Neural cell (in vitro differentiated cells): Measurements from ENCODE around the gene DAZL. TPM values are rescaled to one million over a fixed set of nuclear protein-coding genes. Genes with fewer than 3 reads are reported as not detected.

Experiments used
- H2AFZ ChIP-seq: fragments of 200-600, 300-800 bp; sonication (generic), shearing (Covaris generic); 2 replicates; pipeline ENCODE4 v1.6.0; 2014; ENCODE audit warnings: low read depth, mild to moderate bottlenecking, antibody characterized with exemption, low read length, moderate library complexity
- H3F3A ChIP-seq: fragments of 200-600 bp; shearing (Covaris generic); 2 replicates; pipeline ENCODE4 v1.6.1; 2016; ENCODE audit warnings: mild to moderate bottlenecking, moderate library complexity, mixed read lengths, antibody characterized with exemption, low read length; ENCODE audit not compliant: insufficient read depth, poor library complexity, severe bottlenecking
- H3K27ac ChIP-seq: fragments of 200-600, 300-800 bp; sonication (generic), shearing (Covaris generic); 2 replicates; pipeline ENCODE4 v1.5.1; 2014; ENCODE audit warnings: mild to moderate bottlenecking, low read length, moderate library complexity
- H3K27me3 ChIP-seq: fragments of 300-800, 200-600 bp; sonication (generic), shearing (Covaris generic); 2 replicates; pipeline ENCODE4 v1.6.0; 2014; ENCODE audit warnings: mild to moderate bottlenecking, low read depth, low read length, moderate library complexity; ENCODE audit not compliant: insufficient read depth
- H3K36me3 ChIP-seq: fragments of 300-800, 200-600 bp; sonication (generic), shearing (Covaris generic); 2 replicates; pipeline ENCODE4 v1.5.1; 2014; ENCODE audit warnings: mild to moderate bottlenecking, antibody characterized with exemption, low read length, moderate library complexity; ENCODE audit not compliant: insufficient read depth
- H3K4me2 ChIP-seq: fragments of 300-800, 200-600 bp; sonication (generic), shearing (Covaris generic); 2 replicates; pipeline ENCODE4 v1.6.0; 2014; ENCODE audit warnings: mild to moderate bottlenecking, low read length
- H3K4me3 ChIP-seq: fragments of 300-800, 200-600 bp; sonication (generic), shearing (Covaris generic); 2 replicates; pipeline ENCODE4 v1.5.1; 2014; ENCODE audit warnings: mild to moderate bottlenecking, low read length, moderate library complexity
- H3K79me2 ChIP-seq: fragments of 200-600 bp; shearing (Covaris generic); replicated peaks from 2 replicates; pipeline ENCODE4 v1.6.0; 2014; ENCODE audit warnings: mild to moderate bottlenecking, low read length, moderate library complexity; ENCODE audit not compliant: insufficient read depth
- H3K9ac ChIP-seq: fragments of 300-800, 200-600 bp; sonication (generic), shearing (Covaris generic); 2 replicates; pipeline ENCODE4 v1.6.1; 2016; ENCODE audit warnings: mild to moderate bottlenecking, low read length, mixed read lengths
- H3K9me2 ChIP-seq: fragments of 200-600 bp; shearing (Covaris generic); 2 replicates; pipeline ENCODE4 v1.6.1; 2016; ENCODE audit warnings: mild to moderate bottlenecking, low read length, mixed read lengths; ENCODE audit not compliant: insufficient read depth
- H3K9me3 ChIP-seq: fragments of 200-600, 300-800 bp; sonication (generic), shearing (Covaris generic); 2 replicates; pipeline ENCODE4 v1.6.1; 2016; ENCODE audit warnings: mild to moderate bottlenecking, mixed run types, low read length, moderate library complexity, mixed read lengths
- H4K20me1 ChIP-seq: fragments of 200-600 bp; shearing (Covaris generic); 2 replicates; pipeline ENCODE4 v1.6.1; 2016; ENCODE audit warnings: mild to moderate bottlenecking, mixed run types; ENCODE audit not compliant: insufficient read depth
- CTCF ChIP-seq: fragments of 450-650 bp; IDR thresholded peaks from 2 replicates; pipeline ENCODE4 v1.5.1; 2014; ENCODE audit warnings: antibody characterized with exemption, mild to moderate bottlenecking, moderate library complexity; ENCODE audit not compliant: poor library complexity, severe bottlenecking
- EP300 ChIP-seq: fragments of 450-650 bp; conservative IDR thresholded peaks from 2 replicates; pipeline ENCODE4 v1.6.1; 2014; ENCODE audit warnings: antibody characterized with exemption, mild to moderate bottlenecking, moderate library complexity; ENCODE audit not compliant: poor library complexity, severe bottlenecking
- EZH2 ChIP-seq: fragments of 200-600, 300-800 bp; shearing (Covaris generic), sonication (generic); IDR thresholded peaks from 2 replicates; pipeline ENCODE4 v1.6.1; 2014; ENCODE audit warnings: antibody characterized with exemption, low read length, borderline replicate concordance, mild to moderate bottlenecking; ENCODE audit not compliant: insufficient read depth, poor library complexity, severe bottlenecking
- MXI1 ChIP-seq: fragments of 450-650 bp; conservative IDR thresholded peaks from 2 replicates; pipeline ENCODE4 v1.6.1; 2014; ENCODE audit warnings: antibody characterized with exemption, mild to moderate bottlenecking; ENCODE audit not compliant: poor library complexity, severe bottlenecking
- POLR2AphosphoS5 ChIP-seq: IDR thresholded peaks from 2 replicates; pipeline ENCODE4 v1.6.1; 2012
- RAD21 ChIP-seq: fragments of 450-650 bp; conservative IDR thresholded peaks from 2 replicates; pipeline ENCODE4 v1.6.1; 2014; ENCODE audit warnings: antibody characterized with exemption, mild to moderate bottlenecking, moderate library complexity
- REST ChIP-seq: IDR thresholded peaks from 2 replicates; pipeline ENCODE4 v1.6.1; 2012; ENCODE audit warnings: borderline replicate concordance
- SMC3 ChIP-seq: fragments of 450-650 bp; conservative IDR thresholded peaks from 2 replicates; pipeline ENCODE4 v1.6.1; 2014; ENCODE audit warnings: antibody characterized with exemption, mild to moderate bottlenecking, moderate library complexity; ENCODE audit not compliant: poor library complexity
- TAF1 ChIP-seq: IDR thresholded peaks from 2 replicates; pipeline ENCODE4 v1.6.1; 2012; ENCODE audit warnings: low read depth
- polyA plus RNA-seq: library from polyadenylated mRNA; depleted of rRNA; stranded (reverse); fragments of >200 nt; gene quantifications from 2 replicates; pipeline ENCODE4 v1.2.3, GENCODE V29; 2014

The DAZL gene
- polyA plus RNA-seq, 1 donor from 2014 or later = not detected

GRCh38 chr3:16545413-16546185 lies 59.6 kb downstream of the DAZL start:
- Histone ChIP-seq H2AFZ (no peak overlapping the region), H3K9me3 (no peaks in the 10 kb centered on the region), H3K27ac (no peak overlapping the region), H3F3A (no peaks in the 10 kb centered on the region), H4K20me1 (no peaks in the 10 kb centered on the region), H3K4me2 (no peak overlapping the region), H3K4me3 (no peak overlapping the region), H3K9me2 (no peaks in the 10 kb centered on the region), H3K9ac (no peak overlapping the region), H3K27me3 (no peaks in the 10 kb centered on the region), H3K36me3 (no peaks in the 10 kb centered on the region), H3K79me2 (no peaks in the 10 kb centered on the region)
- TF ChIP-seq TAF1 (no peak), POLR2AphosphoS5 (no peak), MXI1 (no peak), EP300 (no peak), REST (no peak), EZH2 (no peak), RAD21 (no peak), SMC3 (no peak), CTCF (no peak)

- no peaks in the 10 kb centered on the region for H3K27me3 ChIP-seq
- no peaks in the 10 kb centered on the region for H3K9me3 ChIP-seq
- no peaks in the 10 kb centered on the region for H3K9me2 ChIP-seq
- H3K4me2 ChIP-seq = no peak overlapping the region
- H3K36me3 ChIP-seq = no peaks in the 10 kb centered on the region
- no peak overlapping the region for H3K4me3 ChIP-seq
- H4K20me1 ChIP-seq = no peaks in the 10 kb centered on the region
- no peaks in the 10 kb centered on the region for H3F3A ChIP-seq
- no peak overlapping the region for H3K27ac ChIP-seq
- H3K79me2 ChIP-seq = no peaks in the 10 kb centered on the region
- TF ChIP-seq TAF1 (no peak), EP300 (no peak), RAD21 (no peak), SMC3 (no peak), MXI1 (no peak), POLR2AphosphoS5 (no peak), EZH2 (no peak), CTCF (no peak), REST (no peak)
- no peak overlapping the region for H3K9ac ChIP-seq
- no peak overlapping the region for H2AFZ ChIP-seq
These were observed 61.9 kb downstream of the DAZL start for GRCh38 chr3:16543242-16543864.
